GM19043 (cell line): ENCODE results near the gene CSRNP3.

Source experiments
- ATAC-seq: cut with Tn5 transposase; IDR thresholded peaks from one replicate; pipeline ENCODE4 v1.9.1; 2021; ENCODE audit warnings: low read depth; ENCODE audit not compliant: unreplicated experiment

CSRNP3 gene

GRCh38 chr2:165469417-165469816, at the start of gene CSRNP3:
Gene CSRNP3, plus strand, starts transcription at chr2:165469698. Its CDS starts 125,368 bp downstream, at chr2:165595066.
- no peak for ATAC-seq

- no peak for ATAC-seq
Observed at GRCh38 chr2:165420231-165420630, 49.3 kb upstream of the CSRNP3 start.

DNA sequence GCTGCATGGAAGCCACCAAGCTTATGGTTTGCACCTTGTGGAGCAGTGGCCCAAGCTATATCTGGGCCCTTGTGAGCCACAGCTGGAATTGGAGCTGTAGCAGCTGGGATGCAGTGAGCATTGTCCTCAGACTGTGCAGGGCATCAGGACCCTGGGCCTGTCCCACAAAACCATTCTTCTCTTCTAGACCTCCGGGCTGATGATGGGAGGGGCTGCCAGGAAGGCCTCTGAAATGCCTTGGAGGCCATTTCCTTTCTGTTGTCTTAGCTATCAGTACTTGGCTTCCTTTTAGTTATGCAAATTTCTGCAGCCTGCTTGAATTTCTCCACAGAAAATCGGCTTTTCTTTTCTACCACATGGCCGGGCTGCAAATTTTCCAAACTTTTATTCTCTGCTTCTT, 46.4 kb upstream of the CSRNP3 start:
- ATAC-seq, result no peak

GRCh38 chr2:165425556-165425955, 43.9 kb upstream of the CSRNP3 start:
- no peak for ATAC-seq

DNA sequence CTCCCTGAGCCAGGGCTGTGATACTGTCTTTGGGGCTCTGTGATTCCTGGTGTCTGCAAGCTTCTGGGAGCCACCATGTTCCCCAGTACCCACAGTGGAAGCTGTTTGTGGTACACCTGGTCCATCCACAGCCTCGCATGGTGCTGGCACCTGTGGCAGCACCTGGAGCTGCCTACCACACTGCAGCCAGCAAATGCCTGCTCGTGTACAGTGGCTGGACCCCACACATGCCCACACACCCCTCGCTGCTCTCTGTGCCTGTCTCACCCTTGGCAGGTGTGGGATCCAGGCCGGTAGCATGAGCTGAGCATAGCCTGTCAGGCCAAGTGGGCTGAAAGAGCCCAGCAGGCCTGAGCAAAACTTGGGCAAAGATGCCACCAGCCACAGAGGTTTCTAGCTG, 41.8 kb upstream of the CSRNP3 start:
- ATAC-seq, result no peak

DNA sequence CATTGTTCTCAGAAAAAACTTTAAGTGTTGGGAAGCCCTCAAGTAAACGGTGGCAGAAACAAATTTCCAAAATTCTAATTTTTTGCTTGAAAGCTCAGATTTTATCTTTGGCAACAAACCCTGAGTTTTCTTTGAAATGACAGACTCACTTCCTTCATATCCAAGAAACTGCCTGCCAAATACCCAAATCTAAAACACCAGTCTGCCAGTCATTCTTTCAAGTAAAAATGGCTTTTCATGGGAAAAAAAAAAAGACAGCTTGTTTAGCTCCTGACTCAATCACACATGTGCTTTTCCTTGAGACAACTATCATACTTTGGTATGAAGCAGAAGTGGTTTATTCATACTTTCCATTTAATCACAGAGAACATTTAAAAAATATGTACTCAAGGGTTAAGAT, 40.6 kb upstream of the CSRNP3 start:
- ATAC-seq, result no peak

GRCh38 chr2:165431014-165431413, 38.5 kb upstream of the CSRNP3 start:
- ATAC-seq, result no peak

GRCh38 chr2:165432234-165432966, 37.1 kb upstream of the CSRNP3 start:
- no peak for ATAC-seq

DNA sequence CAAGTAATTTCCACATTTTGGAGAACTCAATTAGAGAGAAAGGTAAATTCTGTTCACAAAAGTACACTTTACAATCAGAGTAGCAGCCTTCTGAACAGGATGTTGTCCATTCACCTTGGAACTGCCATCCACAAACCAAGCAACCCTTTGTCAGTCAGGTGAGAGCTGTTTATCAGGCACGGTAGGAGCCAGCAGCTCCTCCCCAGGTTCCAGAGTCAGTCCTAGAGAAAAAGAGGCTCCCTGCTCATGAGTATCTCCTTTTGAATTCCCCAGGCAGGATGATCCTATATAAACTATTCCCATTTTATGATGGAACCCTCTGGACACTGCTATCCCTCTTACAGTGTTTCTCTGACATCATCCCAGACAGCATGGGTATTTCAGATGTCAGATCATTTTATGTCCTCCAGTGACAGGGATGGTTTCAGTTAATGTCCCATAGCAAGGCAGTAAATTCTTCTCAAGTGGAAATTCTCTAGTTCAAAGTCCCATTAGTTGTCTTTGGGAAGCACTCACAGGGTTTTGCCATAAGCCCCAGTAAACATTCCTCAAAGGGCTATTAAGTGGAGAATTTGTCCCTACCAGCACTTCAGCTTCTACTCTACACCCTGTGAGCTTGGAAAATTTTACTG, 34.5 kb upstream of the CSRNP3 start:
- no peak for ATAC-seq

- no peak for ATAC-seq
Observed at GRCh38 chr2:165435611-165436010, 33.9 kb upstream of the CSRNP3 start.

- ATAC-seq, result no peak
Observed at GRCh38 chr2:165436559-165436958, 32.9 kb upstream of the CSRNP3 start.

GRCh38 chr2:165440367-165440766, 29.1 kb upstream of the CSRNP3 start:
- no peak for ATAC-seq

GRCh38 chr2:165443511-165443910, 26.0 kb upstream of the CSRNP3 start:
- no peak for ATAC-seq

DNA sequence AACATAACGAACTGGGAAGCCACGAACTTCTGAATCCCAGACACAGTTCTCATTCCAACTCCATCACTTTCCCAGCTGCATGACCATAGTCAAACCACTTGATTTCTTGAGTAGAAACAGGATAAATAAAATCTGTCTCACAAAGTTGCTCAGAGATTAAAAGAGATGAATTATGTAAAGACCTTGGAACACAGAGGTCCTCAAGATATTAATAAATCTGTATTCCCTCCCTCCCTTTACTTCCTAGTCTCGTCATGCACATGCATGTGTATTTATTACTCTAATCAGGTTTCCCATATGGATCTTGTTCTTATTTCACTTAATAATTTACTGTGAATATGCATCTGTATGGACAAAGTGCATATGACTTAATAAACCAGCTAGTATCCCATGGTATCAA, 21.1 kb upstream of the CSRNP3 start:
- no peak for ATAC-seq

GRCh38 chr2:165450156-165450555, 19.3 kb upstream of the CSRNP3 start:
- ATAC-seq, result no peak

DNA sequence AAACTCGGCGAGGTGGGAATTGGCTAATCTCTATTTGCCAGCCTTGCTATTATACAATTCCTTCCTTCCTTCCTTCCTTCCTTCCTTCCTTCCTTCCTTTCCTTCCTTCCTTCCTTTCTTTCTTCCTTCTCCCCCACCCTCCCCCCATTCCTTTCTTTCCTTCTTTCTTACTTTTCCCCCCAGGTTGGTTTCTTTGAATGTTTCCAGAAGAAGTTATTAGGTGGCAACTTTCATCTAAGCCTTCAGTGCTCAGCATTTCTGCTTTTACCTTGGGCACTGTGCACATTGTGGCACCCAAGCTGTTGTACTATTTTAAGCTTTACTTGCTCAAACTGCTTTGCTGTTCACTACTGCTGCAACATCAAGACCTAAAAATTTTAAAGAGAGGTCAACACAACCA, 17.2 kb upstream of the CSRNP3 start:
- ATAC-seq, result no peak

- no peak for ATAC-seq
Observed at GRCh38 chr2:165453561-165454094, 15.9 kb upstream of the CSRNP3 start.

DNA sequence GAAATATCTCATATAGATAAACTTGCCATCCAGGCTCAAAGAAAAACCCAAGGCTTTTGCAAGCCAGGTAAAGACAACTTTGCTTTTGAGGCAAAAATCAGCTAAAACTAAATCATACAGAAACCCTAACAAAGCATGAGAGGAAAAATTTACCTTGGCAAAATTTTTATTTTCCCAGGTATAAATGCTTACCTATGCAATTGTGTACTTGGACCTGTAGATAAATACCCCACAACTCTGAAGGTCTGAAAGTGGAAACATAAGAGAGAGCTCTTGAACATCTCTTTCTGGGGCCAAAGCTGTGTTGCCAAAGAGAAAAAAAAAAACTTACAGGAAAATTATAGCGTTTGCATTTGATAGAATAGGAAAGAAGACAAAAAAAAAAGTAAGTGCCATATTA, 14.6 kb upstream of the CSRNP3 start:
- ATAC-seq, result no peak

- ATAC-seq, result no peak
Observed at GRCh38 chr2:165456027-165456426, 13.5 kb upstream of the CSRNP3 start.

DNA sequence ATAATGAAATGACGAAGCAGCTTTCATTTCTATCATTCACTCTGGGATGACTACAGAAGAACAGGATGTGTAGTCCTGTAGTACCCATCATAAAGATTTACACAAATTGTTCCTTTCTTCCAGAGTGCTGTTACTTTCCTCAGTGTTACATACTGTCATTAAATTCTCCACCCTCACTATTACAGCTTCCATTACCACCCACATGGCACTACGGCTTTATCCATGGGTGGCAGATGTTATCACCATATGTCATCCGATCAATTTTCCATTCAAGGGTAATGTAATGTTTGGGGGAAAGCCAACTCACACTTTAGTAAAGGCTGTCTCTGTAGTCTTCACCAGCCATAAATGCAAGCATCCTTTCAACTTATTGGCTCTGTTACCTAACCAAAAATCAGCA, 7.1 kb upstream of the CSRNP3 start:
- no peak for ATAC-seq

- no peak for ATAC-seq
Observed at GRCh38 chr2:165466386-165466785, 3.1 kb upstream of the CSRNP3 start.

DNA sequence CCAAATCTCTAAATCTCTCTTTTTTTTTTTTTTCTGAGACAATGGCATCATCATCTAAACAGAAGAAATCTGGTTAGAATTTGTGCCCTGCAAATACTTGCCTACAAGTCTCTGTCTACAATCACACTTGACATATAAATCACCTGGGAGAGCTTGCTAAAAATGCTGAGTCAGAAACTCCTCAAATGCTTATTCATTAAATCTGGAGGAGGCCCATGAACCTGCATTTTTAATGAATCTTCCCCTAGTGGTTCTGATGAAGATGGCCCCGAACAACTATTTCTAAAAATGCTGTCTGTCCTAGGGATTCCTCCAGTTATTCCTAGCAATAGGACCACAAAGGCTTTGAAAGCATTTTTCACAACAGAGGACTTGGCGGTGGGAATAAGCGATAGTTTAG, 1.6 kb upstream of the CSRNP3 start:
- no peak for ATAC-seq
